Measurements from ENCODE around the gene PHC2.

- TF ChIP-seq EZH2phosphoT487 (conservative IDR thresholded peaks at IDR 0.05; ENCODE audit: low read length) (no peak), CTCF (IDR thresholded peaks at IDR 0.05; ENCODE audit: insufficient read depth, low read length, poor library complexity, severe bottlenecking) (no peak)
Measured at GRCh38 chr1:33337441-33337840, 93.5 kb downstream of the PHC2 start.
